B cell (primary cell): ENCODE measurements around the gene VIPR2. TPM values are rescaled to one million over a fixed set of nuclear protein-coding genes. Genes with fewer than 3 reads are reported as not detected.

ENCODE experiments used
- ATAC-seq: fragments of 200-7000 bp; cut with Tn5 transposase; one replicate; pipeline ENCODE4 v1.10.0; 2021; ENCODE audit warnings: low read depth, mild to moderate bottlenecking, moderate number of reproducible peaks, moderate library complexity
- CTCF ChIA-PET: fragments of 350-600 bp; sonication (Branson Sonifier 250); formaldehyde crosslinking; loops from one replicate; lab custom pipeline; 2021; ENCODE audit warnings: antibody characterized with exemption, inconsistent platforms; lab: Charles Lee
- POLR2A ChIA-PET: fragments of 350-600 bp; sonication (Branson Sonifier 250); formaldehyde crosslinking; loops from one replicate; lab custom pipeline; 2021; ENCODE audit warnings: antibody characterized with exemption; lab: Charles Lee
- DNase-seq: peaks from one replicate; pipeline ENCODE4 v3.0.0; 2013
- H2AFZ ChIP-seq: 2 replicates; pipeline ENCODE4 v1.6.1; 2012; ENCODE audit warnings: mild to moderate bottlenecking, low read depth, low read length; ENCODE audit not compliant: insufficient read depth, poor library complexity, severe bottlenecking
- H3K27ac ChIP-seq, 2 donors: 1 replicate in 1 of 2; 2 replicates in 1 of 2; pipeline ENCODE4 v1.5.1; 2012 to 2013; ENCODE audit warnings: low read length in 2 of 2, mild to moderate bottlenecking in 2 of 2, moderate library complexity in 1 of 2
- H3K27me3 ChIP-seq, 4 experiments: fragments of 200-600 bp in 1 of 4; sonication (generic) in 1 of 4; replicated peaks in 1 of 4; 1 replicate in 2 of 4; 2 replicates in 2 of 4; pipeline versions ENCODE4 v1.6.1 to v1.7.0; 2013 to 2016; ENCODE audit warnings: low read length in 3 of 4, mild to moderate bottlenecking in 2 of 4, mixed read lengths in 1 of 4, moderate library complexity in 1 of 4; ENCODE audit not compliant: insufficient read depth in 4 of 4, control insufficient read depth in 3 of 4; ENCODE audit errors: control extremely low read depth in 1 of 4
- H3K36me3 ChIP-seq, 2 experiments: replicated peaks in 1 of 2; 1 replicate in 1 of 2; 2 replicates in 1 of 2; pipeline versions ENCODE4 v1.6.1 to v1.7.1; 2013; ENCODE audit warnings: low read length in 1 of 2; ENCODE audit not compliant: insufficient read depth in 2 of 2, control insufficient read depth in 1 of 2; ENCODE audit errors: control extremely low read depth in 1 of 2, extremely low read depth in 1 of 2
- H3K4me1 ChIP-seq, 2 donors: fragments of 200-600 bp in 1 of 2; sonication (generic) in 1 of 2; 1 replicate in 1 of 2; 2 replicates in 1 of 2; pipeline versions ENCODE4 v1.5.1 to v1.6.1; 2013 to 2017; ENCODE audit warnings: low read length in 2 of 2; ENCODE audit not compliant: control insufficient read depth in 2 of 2, insufficient read depth in 2 of 2
- H3K4me2 ChIP-seq: replicated peaks from 2 replicates; pipeline ENCODE3; 2012; ENCODE audit warnings: mild to moderate bottlenecking, low read depth, low read length; ENCODE audit not compliant: poor library complexity, severe bottlenecking
- H3K4me3 ChIP-seq, 5 experiments: fragments of 200-600 bp in 1 of 5; sonication (generic) in 1 of 5; 1 replicate in 3 of 5; 2 replicates in 2 of 5; pipeline versions ENCODE4 v1.5.1 to v1.7.0; 2011 to 2016; ENCODE audit warnings: low read length in 4 of 5, mild to moderate bottlenecking in 4 of 5, low read depth in 2 of 5, control low read depth in 1 of 5, moderate library complexity in 1 of 5; ENCODE audit not compliant: insufficient read depth in 1 of 5; ENCODE audit errors: control extremely low read depth in 1 of 5, extremely low read depth in 1 of 5
- H3K79me2 ChIP-seq: fragments of 200-600 bp; sonication (generic); one replicate; pipeline ENCODE4 v1.6.0; 2016; ENCODE audit warnings: low read length; ENCODE audit not compliant: control insufficient read depth, insufficient read depth
- H3K9ac ChIP-seq: fragments of 200-600 bp; sonication (generic); 2 replicates; pipeline ENCODE4 v1.6.1; 2017; ENCODE audit warnings: mild to moderate bottlenecking, low read length, moderate library complexity
- H3K9me3 ChIP-seq, 3 donors: one replicate each; pipeline versions ENCODE4 v1.6.1 to v1.7.1; 2013; ENCODE audit warnings: low read length in 2 of 3; ENCODE audit not compliant: control insufficient read depth in 2 of 3, insufficient read depth in 1 of 3; ENCODE audit errors: control extremely low read depth in 1 of 3
- H4K20me1 ChIP-seq: 2 replicates; pipeline ENCODE4 v1.6.0; 2012; ENCODE audit warnings: mild to moderate bottlenecking, low read length; ENCODE audit not compliant: insufficient read depth, control insufficient read depth, poor library complexity, severe bottlenecking
- H3K27ac Mint-ChIP-seq: one replicate; pipeline ENCODE4 v1.8.0; 2021; ENCODE audit warnings: mixed read lengths
- H3K27me3 Mint-ChIP-seq: one replicate; pipeline ENCODE4 v1.8.0; 2021; ENCODE audit warnings: mixed read lengths
- H3K4me1 Mint-ChIP-seq: one replicate; pipeline ENCODE4 v1.8.0; 2021; ENCODE audit warnings: mixed read lengths
- H3K4me3 Mint-ChIP-seq: one replicate; pipeline ENCODE4 v1.8.0; 2021; ENCODE audit warnings: mixed read lengths
- H3K9me3 Mint-ChIP-seq: one replicate; pipeline ENCODE4 v1.8.0; 2022; ENCODE audit warnings: mixed read lengths; ENCODE audit not compliant: insufficient read depth
- EZH2 ChIP-seq: IDR thresholded peaks from 2 replicates; pipeline ENCODE4 v1.6.1; 2012; ENCODE audit warnings: borderline replicate concordance, low read depth, mild to moderate bottlenecking, moderate library complexity, low read length; ENCODE audit not compliant: insufficient read depth, poor library complexity, severe bottlenecking
- WGBS: methylation state at CpG from one replicate; pipeline ENCODE4 v1.1.5; 2013; ENCODE audit warnings: missing lambda C conversion rate; ENCODE audit not compliant: insufficient coverage; 5-methylcytosine and 5-hydroxymethylcytosine counted together
- intact Hi-C: fragments of 100-400 bp; cut with micrococcal nuclease; formaldehyde crosslinking; loops from one replicate; pipeline ENCODE4 v1.10.0; 2022
- polyA plus RNA-seq: library from polyadenylated mRNA; depleted of rRNA; stranded (reverse); fragments of >200 nt; gene quantifications from 2 replicates; pipeline ENCODE4 v1.2.3, GENCODE V29; 2012
- total RNA-seq, 2 donors: library from RNA; stranded (reverse); fragments of 120-200 nt in 1 of 2; gene quantifications; 1 replicate in 1 of 2; 2 replicates in 1 of 2; pipeline versions ENCODE4 v1.2.3 to v1.2.4, GENCODE V29; 2013 to 2022
- TF ChIP-seq, protein P1 (sequence below): fragments of 200-600 bp; IDR thresholded peaks from one replicate; pipeline ENCODE4 v1.8.0; 2022; ENCODE audit warnings: antibody characterized with exemption, mild to moderate bottlenecking

The VIPR2 gene
- total and polyA plus RNA-seq, 2 donors (not counting 1 experiment from before 2014, with no cell fraction given), result not detected

DNA sequence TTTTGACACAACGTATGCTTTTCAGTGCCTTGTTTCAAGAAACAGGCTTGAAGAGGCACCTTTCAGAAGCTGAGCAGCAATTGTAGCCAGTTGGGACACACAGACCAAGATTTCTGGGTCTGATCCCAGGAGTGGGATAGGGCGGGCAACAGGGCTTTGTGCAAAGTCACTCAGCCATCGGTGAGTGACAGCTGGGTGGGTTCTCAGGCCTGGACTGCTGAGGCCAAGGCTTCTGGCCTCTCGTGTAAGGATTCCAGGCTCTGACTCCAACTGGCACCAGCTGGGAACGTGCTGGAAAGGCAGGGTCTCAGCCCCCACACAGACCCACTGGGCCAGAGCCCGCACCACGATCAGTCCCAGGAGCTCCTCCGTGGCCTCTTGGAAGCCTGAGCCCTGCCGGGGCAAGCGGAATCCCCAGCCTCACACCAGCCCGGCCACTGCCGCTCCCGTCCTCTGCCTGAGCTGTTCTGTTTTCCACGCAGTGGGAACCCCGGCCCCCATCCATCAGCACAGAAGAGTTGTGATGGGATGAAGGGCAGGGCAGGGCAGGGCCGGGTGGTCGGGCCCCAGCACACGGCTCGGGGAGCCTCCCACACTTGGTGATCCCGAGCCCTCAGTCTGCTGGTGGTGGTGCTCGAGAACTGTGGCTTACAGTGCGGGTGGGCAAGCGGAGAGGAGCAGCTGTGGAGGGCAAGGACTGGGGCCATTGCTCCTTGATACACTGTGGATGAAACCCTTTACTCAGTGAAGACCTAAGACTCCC lies 46.8 kb downstream of the VIPR2 start:
- Mint-ChIP-seq H3K27me3 (no peaks in the 10 kb centered on the region), H3K4me1 (no peaks in the 10 kb centered on the region), H3K9me3 (no peaks in the 10 kb centered on the region), H3K27ac (no peak overlapping the region), H3K4me3 (no peak overlapping the region)
- intact Hi-C loops, result no loop called here
- TF ChIP-seq EZH2, result no peak
- TF ChIP-seq, protein P1, sequence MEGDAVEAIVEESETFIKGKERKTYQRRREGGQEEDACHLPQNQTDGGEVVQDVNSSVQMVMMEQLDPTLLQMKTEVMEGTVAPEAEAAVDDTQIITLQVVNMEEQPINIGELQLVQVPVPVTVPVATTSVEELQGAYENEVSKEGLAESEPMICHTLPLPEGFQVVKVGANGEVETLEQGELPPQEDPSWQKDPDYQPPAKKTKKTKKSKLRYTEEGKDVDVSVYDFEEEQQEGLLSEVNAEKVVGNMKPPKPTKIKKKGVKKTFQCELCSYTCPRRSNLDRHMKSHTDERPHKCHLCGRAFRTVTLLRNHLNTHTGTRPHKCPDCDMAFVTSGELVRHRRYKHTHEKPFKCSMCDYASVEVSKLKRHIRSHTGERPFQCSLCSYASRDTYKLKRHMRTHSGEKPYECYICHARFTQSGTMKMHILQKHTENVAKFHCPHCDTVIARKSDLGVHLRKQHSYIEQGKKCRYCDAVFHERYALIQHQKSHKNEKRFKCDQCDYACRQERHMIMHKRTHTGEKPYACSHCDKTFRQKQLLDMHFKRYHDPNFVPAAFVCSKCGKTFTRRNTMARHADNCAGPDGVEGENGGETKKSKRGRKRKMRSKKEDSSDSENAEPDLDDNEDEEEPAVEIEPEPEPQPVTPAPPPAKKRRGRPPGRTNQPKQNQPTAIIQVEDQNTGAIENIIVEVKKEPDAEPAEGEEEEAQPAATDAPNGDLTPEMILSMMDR, result no peak
- no peak overlapping the region for H3K4me2 ChIP-seq
- 91% methylated on average over 22 of the region's 23 CpGs for WGBS
- DNase-seq (no peak), ATAC-seq (no peak)
- no peaks in the 10 kb centered on the region for H3K79me2 ChIP-seq
- H2AFZ ChIP-seq, result no peak overlapping the region
- no peaks in the 10 kb centered on the region for H3K36me3 ChIP-seq
- peaks cover 0 to 4% (median 0%) of the 10 kb centered on the region in 3 donors for H3K9me3 ChIP-seq
- H3K9ac ChIP-seq, result no peak overlapping the region
- H3K27ac ChIP-seq, result no peak overlapping the region
- no peaks in the 10 kb centered on the region for H3K4me1 ChIP-seq
- no peak overlapping the region for H3K4me3 ChIP-seq
- no peaks in the 10 kb centered on the region for H4K20me1 ChIP-seq
- no peaks in the 10 kb centered on the region for H3K27me3 ChIP-seq
- ChIA-PET POLR2A (no interaction called here), CTCF (no interaction called here)

DNA sequence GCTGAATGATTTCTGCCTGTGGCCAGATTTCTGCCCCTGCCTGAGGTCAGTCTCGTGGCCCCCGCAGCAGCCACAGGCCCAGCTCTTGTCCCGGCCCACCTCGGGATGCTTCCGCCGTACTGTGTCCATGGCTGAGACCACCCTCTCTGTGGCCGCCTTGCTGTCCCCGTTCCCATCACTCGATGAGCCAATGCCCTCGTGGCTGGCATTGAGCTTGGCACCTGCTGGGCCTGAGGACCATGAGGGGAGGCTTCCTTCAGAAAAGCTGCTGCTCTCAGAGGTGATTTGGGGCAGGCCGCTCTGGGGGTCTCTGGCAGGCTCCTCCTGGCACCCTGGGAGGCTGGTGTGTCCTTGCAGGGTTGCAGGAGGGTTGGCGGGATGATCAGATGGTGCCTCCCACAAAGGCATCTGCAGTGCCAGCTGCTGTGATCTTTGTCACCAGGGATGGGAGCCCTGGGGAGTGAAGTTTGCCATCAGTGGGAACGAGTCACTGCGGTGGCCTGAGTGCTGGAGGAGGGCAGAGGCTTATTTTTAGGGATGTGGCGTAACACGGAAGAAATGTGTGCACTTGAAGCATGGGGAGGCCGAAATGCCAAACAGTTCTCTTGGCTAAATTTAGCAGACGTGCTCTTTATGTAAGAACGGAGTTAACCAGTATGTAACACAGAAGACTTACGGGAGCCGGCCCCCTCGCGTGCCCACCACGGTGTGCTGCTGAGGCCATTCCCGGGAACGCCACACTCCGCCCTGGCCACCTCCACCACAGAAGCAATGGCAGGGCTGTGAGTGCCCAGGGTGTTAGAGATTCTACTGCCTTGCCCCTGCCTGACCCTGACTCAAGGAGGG lies 47.7 kb downstream of the VIPR2 start:
- Histone ChIP-seq H3K9ac (no peak overlapping the region), H4K20me1 (no peaks in the 10 kb centered on the region), H3K4me3 (no peak overlapping the region), H3K4me1 (no peaks in the 10 kb centered on the region), H3K27me3 (no peaks in the 10 kb centered on the region), H2AFZ (no peak overlapping the region), H3K27ac (no peak overlapping the region), H3K36me3 (no peaks in the 10 kb centered on the region), H3K4me2 (no peak overlapping the region), H3K9me3 (no peaks in the 10 kb centered on the region), H3K79me2 (no peaks in the 10 kb centered on the region)
- 90% methylated on average over 25 of the region's 27 CpGs for WGBS
- DNase-seq, result no peak
- Mint-ChIP-seq H3K9me3 (no peaks in the 10 kb centered on the region), H3K27me3 (no peaks in the 10 kb centered on the region), H3K4me1 (no peaks in the 10 kb centered on the region), H3K4me3 (no peak overlapping the region), H3K27ac (no peak overlapping the region)
- CTCF ChIA-PET, result no interaction called here
- ATAC-seq, result no peak
- POLR2A ChIA-PET, result no interaction called here
- intact Hi-C loops, result no loop called here
- TF ChIP-seq, protein P1, result no peak
- TF ChIP-seq EZH2, result no peak
